Left ventricle myocardium inferior (tissue), 1 donor: ENCODE data around the gene NOS1. TPM values are rescaled to one million over a fixed set of nuclear protein-coding genes. Genes with fewer than 3 reads are reported as not detected.

ENCODE experiments used
- DNase-seq: peaks from one replicate; pipeline ENCODE4 v3.0.0-alpha.2; 2020
- H3K27ac ChIP-seq: fragments of 200-600 bp; replicated peaks from 2 replicates; pipeline ENCODE4 v1.8.0; 2021
- H3K27me3 ChIP-seq: fragments of 200-600 bp; 2 replicates; pipeline ENCODE4 v1.8.0; 2021; ENCODE audit warnings: low read depth
- H3K36me3 ChIP-seq: fragments of 200-600 bp; 2 replicates; pipeline ENCODE4 v1.8.0; 2021
- H3K4me1 ChIP-seq: fragments of 200-600 bp; 2 replicates; pipeline ENCODE4 v1.8.0; 2021
- H3K4me3 ChIP-seq: fragments of 200-600 bp; 2 replicates; pipeline ENCODE4 v1.8.0; 2021; ENCODE audit warnings: mild to moderate bottlenecking, moderate library complexity
- H3K9me3 ChIP-seq: fragments of 200-600 bp; replicated peaks from 2 replicates; pipeline ENCODE4 v1.8.0; 2021
- intact Hi-C: fragments of 100-400 bp; cut with micrococcal nuclease; formaldehyde crosslinking; loops from one replicate; pipeline ENCODE4 v1.11.0; 2022
- long read RNA-seq: library from polyadenylated mRNA; unstranded; transcript quantifications from one replicate; pipeline ENCODE4 v2.0.0, GENCODE V29; 2021
- total RNA-seq: library from RNA; stranded (reverse); fragmentation: NEBNext Ultra II Directional; extraction: Animal tissue kit (Norgen Biotek cat#: 25700); gene quantifications from one replicate; pipeline ENCODE4 v1.2.1, GENCODE V29; 2021
- TF ChIP-seq, protein P1 (sequence below): fragments of 200-600 bp; IDR thresholded peaks from 2 replicates; pipeline ENCODE4 v1.8.0; 2021; ENCODE audit warnings: antibody characterized with exemption, mild to moderate bottlenecking, borderline replicate concordance
- donor health status: DM: no; HTN: yes; CAD: no; lungs with severe emphysema.

Gene NOS1
- 0.22 TPM for total RNA-seq
- long read RNA-seq, partial matches to known transcripts = 0 of 1 reads
- long read RNA-seq, other reads (novel, unspliced or antisense) = 1 of 1 reads

DNA sequence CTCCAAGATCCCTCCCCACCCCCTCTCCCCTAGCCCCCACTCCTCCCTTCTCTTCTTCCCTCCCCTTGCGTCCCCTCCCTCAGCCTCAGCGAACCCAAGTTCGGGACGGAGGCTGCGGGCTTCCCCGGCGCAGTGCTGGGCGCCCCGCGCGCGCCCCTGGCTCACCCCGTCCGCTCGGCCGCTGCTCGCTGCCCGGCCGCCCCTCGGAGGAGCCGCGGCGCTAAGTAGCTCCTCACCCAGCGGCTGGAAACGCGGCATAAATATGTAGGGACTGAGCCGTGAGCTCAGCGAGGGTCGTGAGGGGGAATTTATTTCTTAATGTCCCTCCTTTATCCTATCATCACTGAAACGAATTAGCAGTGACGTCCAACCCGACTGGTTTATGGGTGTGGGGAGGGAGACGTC, at the start of gene NOS1:
Gene NOS1, minus strand, starts transcription at position 280 of the 405 bp plus-strand sequence. CDS start 30,557 bp downstream, outside the sequence.
- intact Hi-C loops = no loop called here
- peaks cover 9% of the 10 kb centered on the region for H3K4me1 ChIP-seq
- TF ChIP-seq, protein P1, sequence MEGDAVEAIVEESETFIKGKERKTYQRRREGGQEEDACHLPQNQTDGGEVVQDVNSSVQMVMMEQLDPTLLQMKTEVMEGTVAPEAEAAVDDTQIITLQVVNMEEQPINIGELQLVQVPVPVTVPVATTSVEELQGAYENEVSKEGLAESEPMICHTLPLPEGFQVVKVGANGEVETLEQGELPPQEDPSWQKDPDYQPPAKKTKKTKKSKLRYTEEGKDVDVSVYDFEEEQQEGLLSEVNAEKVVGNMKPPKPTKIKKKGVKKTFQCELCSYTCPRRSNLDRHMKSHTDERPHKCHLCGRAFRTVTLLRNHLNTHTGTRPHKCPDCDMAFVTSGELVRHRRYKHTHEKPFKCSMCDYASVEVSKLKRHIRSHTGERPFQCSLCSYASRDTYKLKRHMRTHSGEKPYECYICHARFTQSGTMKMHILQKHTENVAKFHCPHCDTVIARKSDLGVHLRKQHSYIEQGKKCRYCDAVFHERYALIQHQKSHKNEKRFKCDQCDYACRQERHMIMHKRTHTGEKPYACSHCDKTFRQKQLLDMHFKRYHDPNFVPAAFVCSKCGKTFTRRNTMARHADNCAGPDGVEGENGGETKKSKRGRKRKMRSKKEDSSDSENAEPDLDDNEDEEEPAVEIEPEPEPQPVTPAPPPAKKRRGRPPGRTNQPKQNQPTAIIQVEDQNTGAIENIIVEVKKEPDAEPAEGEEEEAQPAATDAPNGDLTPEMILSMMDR = no peak
- no peaks in the 10 kb centered on the region for H3K36me3 ChIP-seq
- peaks cover 99% of the 10 kb centered on the region for H3K27me3 ChIP-seq
- H3K9me3 ChIP-seq = no peaks in the 10 kb centered on the region
- no peak within 1 kb of the TSS for H3K27ac ChIP-seq
- no peak for DNase-seq
- H3K4me3 ChIP-seq = peak within 1 kb of the TSS; percentile 56

DNA sequence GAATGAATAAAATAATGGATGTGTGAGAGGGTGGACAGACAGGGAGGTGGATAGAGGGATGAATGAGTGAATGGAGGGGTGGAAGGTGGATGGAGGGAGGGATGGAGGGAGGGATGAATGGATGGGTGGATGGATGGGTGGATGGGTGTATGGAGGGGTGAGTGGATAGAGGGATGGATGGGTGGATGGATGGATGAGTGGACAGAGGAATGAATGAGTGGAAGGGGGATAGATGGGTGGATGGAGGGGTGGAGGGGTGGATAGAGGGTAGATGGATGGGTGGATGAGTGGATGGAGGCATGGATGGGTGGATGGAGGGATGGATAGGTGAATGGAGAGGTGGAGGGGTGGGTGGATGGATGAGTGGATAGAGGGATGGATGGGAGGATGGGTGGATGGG, 47.9 kb upstream of the NOS1 start:
- H3K27ac ChIP-seq = no peak overlapping the region
- H3K4me3 ChIP-seq = no peak overlapping the region
- intact Hi-C loops = no loop called here

DNA sequence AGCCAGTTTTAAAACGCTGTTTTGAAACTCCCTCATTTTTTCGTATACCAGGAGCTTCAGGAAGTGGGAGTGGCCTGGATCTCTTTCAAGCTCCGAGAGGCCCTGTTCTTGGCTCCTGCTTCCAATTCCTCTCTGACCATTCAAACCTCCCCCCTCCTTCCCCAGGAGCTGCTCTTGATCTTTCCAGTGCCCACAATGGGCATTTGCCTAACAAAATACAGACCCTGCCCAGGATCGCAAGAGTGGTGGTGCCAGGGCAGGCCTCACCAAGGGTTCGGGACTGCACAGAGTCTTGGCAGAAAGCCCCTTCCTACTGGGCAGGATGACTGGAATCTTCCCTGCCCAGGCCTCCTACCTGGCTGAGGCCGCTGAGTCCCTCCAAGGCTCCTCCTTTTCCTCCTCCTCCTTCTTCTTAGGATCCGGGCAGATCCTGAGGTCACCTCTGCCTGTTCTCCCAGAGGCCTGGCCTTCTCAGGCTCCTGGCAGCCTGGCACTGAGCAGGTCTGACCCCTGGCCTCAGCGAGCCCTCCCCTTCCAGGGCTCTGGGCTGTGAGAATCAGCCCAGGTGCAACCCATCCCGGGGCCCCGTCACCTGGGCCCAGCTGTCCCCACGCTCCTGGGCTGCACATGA, 46.9 kb upstream of the NOS1 start:
- no peak for DNase-seq
- Histone ChIP-seq H3K27ac (no peak overlapping the region), H3K4me1 (peaks cover 23% of the 10 kb centered on the region), H3K36me3 (no peaks in the 10 kb centered on the region), H3K4me3 (no peak overlapping the region), H3K27me3 (peaks cover 16% of the 10 kb centered on the region), H3K9me3 (peaks cover 8% of the 10 kb centered on the region)
- intact Hi-C loops = no loop called here
- TF ChIP-seq, protein P1 = no peak

More for the DNA sequence above, 47.9 kb upstream of the NOS1 start:
- no peak for DNase-seq
- TF ChIP-seq, protein P1 = no peak
- peaks cover 6% of the 10 kb centered on the region for H3K27me3 ChIP-seq
- no peaks in the 10 kb centered on the region for H3K9me3 ChIP-seq
- H3K36me3 ChIP-seq = no peaks in the 10 kb centered on the region
- peaks cover 23% of the 10 kb centered on the region for H3K4me1 ChIP-seq

DNA sequence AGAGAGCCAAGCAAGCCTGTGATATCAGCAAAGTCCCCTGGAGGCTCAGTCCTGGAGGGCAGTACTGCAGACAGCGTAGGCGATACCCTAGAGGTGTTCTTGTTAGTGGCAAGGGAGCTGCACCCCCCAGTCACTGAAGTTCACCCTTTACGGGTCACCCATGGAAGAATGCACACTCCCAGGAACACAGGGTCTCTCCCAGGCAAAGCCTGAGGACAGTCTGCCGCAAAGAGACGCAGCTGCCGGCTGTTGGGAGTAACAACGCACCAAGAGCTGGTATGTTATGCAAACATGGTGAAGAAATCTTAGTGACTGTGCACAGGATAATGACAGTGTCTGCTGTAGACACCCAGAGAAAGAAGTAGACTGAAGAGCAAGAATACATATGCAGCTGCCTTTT, 43.5 kb upstream of the NOS1 start:
- H3K36me3 ChIP-seq = no peaks in the 10 kb centered on the region
- intact Hi-C loops = no loop called here
- no peak overlapping the region for H3K4me3 ChIP-seq
- H3K9me3 ChIP-seq = peaks cover 8% of the 10 kb centered on the region
- peaks cover 16% of the 10 kb centered on the region for H3K27me3 ChIP-seq
- H3K27ac ChIP-seq = no peak overlapping the region
- DNase-seq = no peak
- peaks cover 11% of the 10 kb centered on the region for H3K4me1 ChIP-seq
- TF ChIP-seq, protein P1 = no peak

DNA sequence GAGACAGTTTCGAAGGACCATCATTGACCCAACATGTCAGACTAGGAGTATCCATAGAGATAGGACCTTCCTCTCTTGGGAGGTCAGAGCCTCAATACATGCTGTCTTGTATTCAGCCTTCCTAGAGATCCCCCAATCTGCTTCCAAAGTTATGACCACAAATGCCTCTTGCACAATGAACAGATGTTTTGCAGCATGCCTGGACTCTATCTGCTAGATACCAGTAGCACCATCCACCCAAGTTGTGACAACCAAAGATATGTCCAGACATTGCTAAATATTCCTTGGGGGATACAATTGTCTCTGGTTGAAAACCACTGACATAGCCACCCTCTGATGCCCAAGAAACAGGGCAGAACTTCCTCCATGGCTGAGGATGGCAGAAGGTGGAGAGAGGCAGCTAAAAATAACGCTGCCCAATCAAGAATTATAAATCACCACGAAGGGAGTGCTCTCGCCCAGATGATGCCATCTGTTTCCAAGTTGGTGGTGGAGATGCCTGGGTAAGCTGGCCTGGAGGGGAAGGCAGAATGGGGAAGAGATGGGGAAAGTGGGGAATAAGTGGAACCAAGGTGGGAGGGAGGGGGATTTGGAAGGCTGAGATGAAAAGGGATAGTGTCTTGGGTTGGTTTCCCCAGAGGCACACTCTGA, 42.9 kb upstream of the NOS1 start:
- DNase-seq = no peak
- peaks cover 11% of the 10 kb centered on the region for H3K4me1 ChIP-seq
- no peaks in the 10 kb centered on the region for H3K36me3 ChIP-seq
- H3K4me3 ChIP-seq = no peak overlapping the region
- H3K27me3 ChIP-seq = peaks cover 16% of the 10 kb centered on the region
- no peak overlapping the region for H3K27ac ChIP-seq
- TF ChIP-seq, protein P1 = no peak
- H3K9me3 ChIP-seq = peaks cover 8% of the 10 kb centered on the region
- intact Hi-C loops = no loop called here
